ENCODE results near the gene TMEFF2. TPM values are rescaled to one million over a fixed set of nuclear protein-coding genes. Genes with fewer than 3 reads are reported as not detected.
"Not testable (repeated sequence)": the region's sequence is repeated elsewhere in the genome, so short reads cannot be mapped to it uniquely, and the experiment has no call there.

TMEFF2 gene
- total RNA-seq, 1 donor = not detected

DNA sequence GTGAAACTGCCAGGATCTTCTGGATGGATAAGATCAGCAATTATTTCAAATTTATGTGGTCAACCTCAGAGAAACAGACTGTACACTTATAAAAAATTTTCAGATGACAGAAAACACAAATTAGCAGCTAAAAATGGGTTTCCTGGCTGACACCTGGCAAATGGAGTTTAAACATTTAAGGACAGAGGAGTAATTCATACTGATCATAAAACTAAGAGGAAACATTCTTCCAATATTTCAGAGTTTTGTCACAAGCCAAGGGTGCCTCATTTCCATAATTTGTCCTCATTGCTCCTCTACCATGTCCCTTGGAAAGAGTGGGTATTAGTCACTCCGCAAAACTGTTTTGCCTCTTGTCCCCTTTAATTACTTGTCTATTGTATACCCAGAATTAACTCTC is 70.2 kb downstream of the TMEFF2 start:
- TF ChIP-seq, protein P1, sequence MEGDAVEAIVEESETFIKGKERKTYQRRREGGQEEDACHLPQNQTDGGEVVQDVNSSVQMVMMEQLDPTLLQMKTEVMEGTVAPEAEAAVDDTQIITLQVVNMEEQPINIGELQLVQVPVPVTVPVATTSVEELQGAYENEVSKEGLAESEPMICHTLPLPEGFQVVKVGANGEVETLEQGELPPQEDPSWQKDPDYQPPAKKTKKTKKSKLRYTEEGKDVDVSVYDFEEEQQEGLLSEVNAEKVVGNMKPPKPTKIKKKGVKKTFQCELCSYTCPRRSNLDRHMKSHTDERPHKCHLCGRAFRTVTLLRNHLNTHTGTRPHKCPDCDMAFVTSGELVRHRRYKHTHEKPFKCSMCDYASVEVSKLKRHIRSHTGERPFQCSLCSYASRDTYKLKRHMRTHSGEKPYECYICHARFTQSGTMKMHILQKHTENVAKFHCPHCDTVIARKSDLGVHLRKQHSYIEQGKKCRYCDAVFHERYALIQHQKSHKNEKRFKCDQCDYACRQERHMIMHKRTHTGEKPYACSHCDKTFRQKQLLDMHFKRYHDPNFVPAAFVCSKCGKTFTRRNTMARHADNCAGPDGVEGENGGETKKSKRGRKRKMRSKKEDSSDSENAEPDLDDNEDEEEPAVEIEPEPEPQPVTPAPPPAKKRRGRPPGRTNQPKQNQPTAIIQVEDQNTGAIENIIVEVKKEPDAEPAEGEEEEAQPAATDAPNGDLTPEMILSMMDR (IDR thresholded peaks at IDR 0.05; ENCODE audit: insufficient read depth, low read depth, low read length) = no peak
- no peak overlapping the region for H3K4me3 ChIP-seq (ENCODE audit: low read depth, low read length)
- peak; percentile 22 for DNase-seq (ENCODE audit: low read depth)

DNA sequence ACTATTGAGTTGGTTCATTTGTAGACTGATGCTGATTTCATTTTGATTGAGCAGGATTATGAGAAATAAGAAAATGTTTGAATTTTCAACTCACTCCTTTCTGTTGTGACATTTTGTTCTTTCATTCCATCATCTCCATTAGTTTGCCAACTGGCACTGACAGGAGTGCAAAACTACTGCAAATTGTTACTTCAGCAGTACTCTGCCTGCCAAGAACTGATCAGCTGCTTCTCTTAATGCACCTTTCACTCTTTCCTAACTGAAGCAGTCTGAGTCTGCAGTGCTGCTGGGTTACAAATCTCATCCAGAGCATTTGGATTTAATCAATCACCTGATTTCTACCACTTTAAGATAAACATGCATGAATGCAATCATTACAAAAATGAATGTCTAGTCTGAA is 70.9 kb downstream of the TMEFF2 start:
- TF ChIP-seq, protein P1 (IDR thresholded peaks at IDR 0.05; ENCODE audit: insufficient read depth, low read depth, low read length) = no peak
- DNase-seq (ENCODE audit: low read depth) = no peak
- no peak overlapping the region for H3K4me3 ChIP-seq (ENCODE audit: low read depth, low read length)

DNA sequence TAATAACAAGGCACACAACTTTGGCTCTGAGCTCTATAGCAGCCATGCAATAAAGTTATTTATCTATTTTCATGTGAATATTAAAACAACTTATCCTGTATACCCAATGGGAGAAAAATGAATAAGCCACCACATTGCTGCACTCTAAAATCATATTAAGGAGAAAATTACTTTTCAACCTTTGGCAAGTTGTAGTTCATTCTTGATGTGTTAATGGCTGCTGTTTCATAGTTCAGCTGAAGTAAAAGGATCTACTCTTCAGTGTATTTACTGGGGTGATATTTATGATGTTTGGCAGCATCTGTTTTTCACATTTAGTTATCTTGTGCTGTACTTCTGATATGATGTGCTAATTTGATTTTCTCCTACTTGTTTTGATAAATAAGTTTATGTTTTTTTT is 71.8 kb downstream of the TMEFF2 start:
- TF ChIP-seq, protein P1 (IDR thresholded peaks at IDR 0.05; ENCODE audit: insufficient read depth, low read depth, low read length) = no peak
- no peak overlapping the region for H3K4me3 ChIP-seq (ENCODE audit: low read depth, low read length)

DNA sequence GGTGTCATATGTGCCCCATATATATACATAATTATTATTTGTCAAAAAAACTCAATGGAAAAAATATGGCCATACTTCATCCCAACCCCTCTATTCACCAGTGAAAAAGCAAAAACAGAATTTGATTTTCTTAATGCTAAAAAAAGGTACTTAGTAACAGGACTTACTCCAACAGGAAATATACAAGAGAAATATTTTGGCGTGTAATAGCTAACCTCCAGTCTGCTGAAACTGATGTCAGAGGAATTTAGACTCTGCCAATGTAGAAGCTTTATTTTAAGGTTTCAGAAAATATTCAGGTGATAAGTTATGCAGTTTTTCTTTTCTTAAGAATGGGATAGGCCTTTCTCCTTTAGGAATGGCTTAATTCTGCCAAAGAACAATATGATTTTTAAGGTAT is 72.6 kb downstream of the TMEFF2 start:
- no peak overlapping the region for H3K4me3 ChIP-seq (ENCODE audit: low read depth, low read length)
- TF ChIP-seq, protein P1 (IDR thresholded peaks at IDR 0.05; ENCODE audit: insufficient read depth, low read depth, low read length) = no peak
- DNase-seq (ENCODE audit: low read depth) = no peak

More for the DNA sequence above, 71.8 kb downstream of the TMEFF2 start:
- no peak for DNase-seq (ENCODE audit: low read depth)

DNA sequence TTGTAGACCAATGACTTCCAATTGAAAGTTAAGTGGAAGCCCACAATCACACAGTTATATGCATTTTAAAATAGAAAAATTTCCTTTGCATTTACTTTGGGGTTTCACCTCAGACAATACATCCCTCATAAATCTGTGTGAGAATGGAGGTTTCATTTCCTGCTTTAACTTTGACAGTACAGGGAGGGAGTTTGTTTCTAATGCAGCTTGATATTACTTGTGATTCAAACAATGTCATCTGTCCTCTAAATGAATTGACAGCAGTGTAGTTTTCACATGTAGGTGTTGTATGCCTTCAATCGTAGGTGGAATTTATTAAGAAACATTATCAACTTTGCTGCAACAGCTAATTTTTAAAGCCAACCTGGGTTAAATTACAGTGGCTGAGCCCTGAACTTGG is 75.2 kb downstream of the TMEFF2 start:
- no peak overlapping the region for H3K4me3 ChIP-seq (ENCODE audit: low read depth, low read length)
- TF ChIP-seq, protein P1 (IDR thresholded peaks at IDR 0.05; ENCODE audit: insufficient read depth, low read depth, low read length) = no peak

DNA sequence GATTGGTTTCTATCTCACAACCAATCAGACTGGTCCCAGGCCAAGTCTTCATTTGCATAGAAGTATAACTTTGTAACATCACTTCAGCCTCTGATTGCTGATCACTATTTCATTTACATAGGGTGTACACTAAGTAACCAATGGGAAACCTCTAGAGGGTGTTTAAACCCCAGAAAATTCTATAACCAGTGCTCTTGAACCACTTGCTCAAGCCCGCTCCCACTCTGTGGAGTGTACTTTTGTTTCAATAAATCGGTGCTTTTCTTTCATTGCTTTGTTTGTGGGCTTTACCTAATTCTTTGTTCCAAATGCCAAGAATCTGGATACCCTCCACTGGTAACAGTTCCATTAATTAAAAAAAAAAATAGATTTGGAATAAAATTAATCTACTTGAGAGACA is 77.0 kb downstream of the TMEFF2 start:
- TF ChIP-seq, protein P1 (IDR thresholded peaks at IDR 0.05; ENCODE audit: insufficient read depth, low read depth, low read length) = no peak
- no peak for DNase-seq (ENCODE audit: low read depth)
- H3K4me3 ChIP-seq (ENCODE audit: low read depth, low read length) = no peak overlapping the region

More for the DNA sequence above, 75.2 kb downstream of the TMEFF2 start:
- DNase-seq (ENCODE audit: low read depth) = no peak

DNA sequence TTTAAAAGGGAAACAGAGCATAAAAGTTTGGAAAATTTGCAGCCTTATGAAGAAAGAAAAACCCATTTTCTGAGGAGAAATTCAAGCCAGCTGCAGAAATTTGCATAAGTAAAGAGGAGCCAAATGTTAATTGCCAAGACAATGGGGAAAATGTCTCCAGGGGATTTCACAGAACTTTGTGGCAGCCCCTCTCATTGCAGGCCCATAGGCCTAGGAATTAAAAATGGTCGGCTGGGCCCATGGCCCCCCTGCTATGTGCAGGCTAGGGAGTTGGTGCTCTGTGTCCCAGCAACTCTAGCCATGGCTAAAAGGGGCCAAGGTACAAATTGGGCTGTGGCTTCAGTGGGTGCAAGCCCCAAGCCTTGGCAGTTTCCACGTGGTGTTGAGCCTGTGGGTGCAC is 83.2 kb downstream of the TMEFF2 start:
- DNase-seq (ENCODE audit: low read depth); H3K4me3 ChIP-seq (ENCODE audit: low read depth, low read length): not testable (repeated sequence)

All from fibroblast of villous mesenchyme (primary cell).